Tongue (tissue), 2 donors: ENCODE measurements around the gene COQ4. TPM values are rescaled to one million over a fixed set of nuclear protein-coding genes. Genes with fewer than 3 reads are reported as not detected.
"Not testable (repeated sequence)": the region's sequence is repeated elsewhere in the genome, so short reads cannot be mapped to it uniquely, and the experiment has no call there.

Experiments
- DNase-seq: peaks from one replicate; pipeline ENCODE4 v3.0.0-alpha.2; 2015
- total RNA-seq: library from RNA; depleted of rRNA; stranded (reverse); fragments of >200 nt; gene quantifications from one replicate; pipeline ENCODE4 v1.2.3, GENCODE V29; 2014

COQ4 gene
- 29.8 TPM for total RNA-seq

GRCh38 chr9:128322404-128323211, at the start of gene COQ4, which contains the start of gene TRUB2:
COQ4 (plus strand) TSS chr9:128322839; CDS start chr9:128322859, 20 bp downstream.
TRUB2 (minus strand) TSS chr9:128322447; CDS start chr9:128322408, 39 bp downstream.
- peak; percentile 98 for DNase-seq

GRCh38 chr9:128274245-128274644, 48.4 kb upstream of the COQ4 start:
- no peak for DNase-seq

GRCh38 chr9:128275198-128276007, 47.2 kb upstream of the COQ4 start, which contains the start of gene GOLGA2:
GOLGA2 (minus strand) TSS chr9:128276007; CDS start chr9:128275976, 31 bp downstream.
- DNase-seq: peak; percentile 62

- peak; percentile 100 for DNase-seq
Observed at GRCh38 chr9:128276008-128276573, 46.5 kb upstream of the COQ4 start, which contains the start of gene SWI5. SWI5 (plus strand) TSS chr9:128276276.

GRCh38 chr9:128276574-128277270, 45.9 kb upstream of the COQ4 start:
- DNase-seq: no peak

- DNase-seq: not testable (repeated sequence)
Observed at GRCh38 chr9:128279088-128280073, 43.3 kb upstream of the COQ4 start.

GRCh38 chr9:128280084-128280622, 42.5 kb upstream of the COQ4 start:
- DNase-seq: no peak

GRCh38 chr9:128282500-128282899, 40.1 kb upstream of the COQ4 start:
- no peak for DNase-seq

GRCh38 chr9:128285033-128285784, 37.4 kb upstream of the COQ4 start:
- no peak for DNase-seq

- peak; percentile 82 for DNase-seq
Observed at GRCh38 chr9:128286440-128286839, 36.2 kb upstream of the COQ4 start.

- no peak for DNase-seq
Observed at GRCh38 chr9:128288273-128289004, 34.2 kb upstream of the COQ4 start.

GRCh38 chr9:128292009-128292408, 30.6 kb upstream of the COQ4 start:
- no peak for DNase-seq

GRCh38 chr9:128293091-128293490, 29.5 kb upstream of the COQ4 start:
- no peak for DNase-seq

GRCh38 chr9:128294142-128294541, 28.5 kb upstream of the COQ4 start:
- DNase-seq: no peak

GRCh38 chr9:128296340-128297220, 26.1 kb upstream of the COQ4 start:
- DNase-seq: no peak

GRCh38 chr9:128297221-128297773, 25.3 kb upstream of the COQ4 start:
- DNase-seq: no peak
